Neuronal stem cell (in vitro differentiated cells): ENCODE measurements around the gene DUOX1.

Experiments
- DNase-seq: peaks from one replicate; pipeline ENCODE4 v3.0.0-alpha.2; 2013; ENCODE audit warnings: low spot score
- H2AFZ ChIP-seq: one replicate; pipeline ENCODE4 v1.6.1; 2013; ENCODE audit warnings: mild to moderate bottlenecking, low read length, inconsistent platforms
- H2AK5ac ChIP-seq: 2 replicates; pipeline ENCODE4 v1.6.1; 2013; ENCODE audit warnings: low read depth, mild to moderate bottlenecking, inconsistent platforms, low read length, moderate library complexity, mixed read lengths
- H2BK120ac ChIP-seq: 2 replicates; pipeline ENCODE4 v1.6.1; 2013; ENCODE audit warnings: low read depth, mild to moderate bottlenecking, inconsistent platforms, low read length, moderate library complexity, mixed read lengths
- H2BK12ac ChIP-seq: one replicate; pipeline ENCODE4 v1.6.1; 2013; ENCODE audit warnings: low read length, inconsistent platforms
- H2BK15ac ChIP-seq: 2 replicates; pipeline ENCODE4 v1.6.1; 2013; ENCODE audit warnings: mild to moderate bottlenecking, low read length, inconsistent platforms, mixed read lengths
- H2BK5ac ChIP-seq: one replicate; pipeline ENCODE4 v1.6.1; 2013; ENCODE audit warnings: inconsistent platforms, mild to moderate bottlenecking, low read length, moderate library complexity
- H3K14ac ChIP-seq: one replicate; pipeline ENCODE4 v1.6.1; 2013; ENCODE audit warnings: low read length, inconsistent platforms
- H3K18ac ChIP-seq: 2 replicates; pipeline ENCODE4 v1.6.1; 2013; ENCODE audit warnings: low read length, inconsistent platforms
- H3K23ac ChIP-seq: 2 replicates; pipeline ENCODE4 v1.6.1; 2013; ENCODE audit warnings: low read depth, mild to moderate bottlenecking, mixed read lengths, low read length, inconsistent platforms; ENCODE audit not compliant: poor library complexity
- H3K27ac ChIP-seq: replicated peaks from 3 replicates; pipeline ENCODE4 v1.5.1; 2013; ENCODE audit warnings: low read length, inconsistent platforms
- H3K27me3 ChIP-seq, 3 experiments: 2 replicates each; pipeline ENCODE4 v1.6.1; 2013; ENCODE audit warnings: low read length in 3 of 3, mild to moderate bottlenecking in 2 of 3, inconsistent platforms in 1 of 3, low read depth in 1 of 3, mixed read lengths in 1 of 3, moderate library complexity in 1 of 3; ENCODE audit not compliant: control insufficient read depth in 3 of 3, insufficient read depth in 3 of 3
- H3K36me3 ChIP-seq, 2 donors: replicated peaks in 1 of 2; 2 replicates each; pipeline ENCODE4 v1.6.1; 2013; ENCODE audit warnings: low read length in 2 of 2; ENCODE audit not compliant: control insufficient read depth in 2 of 2, insufficient read depth in 2 of 2
- H3K4ac ChIP-seq: 2 replicates; pipeline ENCODE4 v1.6.1; 2013; ENCODE audit warnings: inconsistent platforms, mild to moderate bottlenecking, low read length, moderate library complexity
- H3K4me1 ChIP-seq, 2 donors: 1 replicate in 1 of 2; 2 replicates in 1 of 2; pipeline ENCODE4 v1.6.1; 2013; ENCODE audit warnings: low read length in 2 of 2, low read depth in 1 of 2; ENCODE audit not compliant: control insufficient read depth in 2 of 2, insufficient read depth in 1 of 2
- H3K4me2 ChIP-seq: one replicate; pipeline ENCODE4 v1.6.1; 2013; ENCODE audit warnings: mild to moderate bottlenecking, low read length, inconsistent platforms; ENCODE audit not compliant: insufficient read depth, poor library complexity, severe bottlenecking
- H3K4me3 ChIP-seq, 2 donors: 2 replicates each; pipeline ENCODE4 v1.5.1; 2013; ENCODE audit warnings: low read length in 2 of 2, mild to moderate bottlenecking in 2 of 2, inconsistent platforms in 1 of 2, moderate library complexity in 1 of 2
- H3K79me1 ChIP-seq: one replicate; pipeline ENCODE4 v1.6.1; 2013; ENCODE audit warnings: low read depth, mild to moderate bottlenecking, inconsistent platforms, low read length, moderate library complexity
- H3K9ac ChIP-seq: one replicate; pipeline ENCODE4 v1.6.1; 2013; ENCODE audit warnings: mild to moderate bottlenecking, low read depth, low read length, inconsistent platforms; ENCODE audit not compliant: poor library complexity
- H3K9me3 ChIP-seq, 2 donors: replicated peaks in 1 of 2; 2 replicates each; pipeline versions ENCODE3 to v1.6.1; 2013; ENCODE audit warnings: low read length in 2 of 2, mild to moderate bottlenecking in 2 of 2, inconsistent platforms in 1 of 2, low read depth in 1 of 2, mixed read lengths in 1 of 2, moderate library complexity in 1 of 2; ENCODE audit not compliant: control insufficient read depth in 2 of 2, insufficient read depth in 1 of 2
- H4K8ac ChIP-seq: one replicate; pipeline ENCODE4 v1.6.1; 2013; ENCODE audit warnings: low read depth, mild to moderate bottlenecking, inconsistent platforms, low read length, moderate library complexity
- H4K91ac ChIP-seq: one replicate; pipeline ENCODE4 v1.6.1; 2013; ENCODE audit warnings: low read length, low read depth, mild to moderate bottlenecking, inconsistent platforms; ENCODE audit not compliant: poor library complexity
- WGBS, 2 donors: extraction: QIAGEN DNeasy Blood & Tissue Kit; methylation state at CpG; one replicate each; pipeline ENCODE4 v1.1.7; 2013; ENCODE audit warnings: missing lambda C conversion rate in 2 of 2, mixed read lengths in 1 of 2; ENCODE audit not compliant: insufficient read length in 2 of 2, insufficient replicate concordance in 1 of 2; ENCODE audit errors: extremely low coverage in 2 of 2; 5-methylcytosine and 5-hydroxymethylcytosine counted together

The DUOX1 gene

GRCh38 chr15:45174577-45174976 is 44.8 kb downstream of the DUOX1 start:
- Histone ChIP-seq H3K27ac (no peak overlapping the region), H3K4ac (no peak overlapping the region), H2BK12ac (no peak overlapping the region), H3K36me3 (peaks cover 27 to 89% of the 10 kb centered on the region in 2 donors), H2BK5ac (no peak overlapping the region), H4K8ac (no peak overlapping the region), H3K9me3 (no peaks in the 10 kb centered on the region), H3K4me1 (no peaks in the 10 kb centered on the region), H2AK5ac (no peak overlapping the region), H4K91ac (no peak overlapping the region), H3K79me1 (peaks cover 4% of the 10 kb centered on the region), H3K27me3 (no peaks in the 10 kb centered on the region), H2AFZ (no peak overlapping the region), H3K9ac (no peak overlapping the region), H2BK15ac (no peak overlapping the region), H3K4me2 (no peak overlapping the region), H3K18ac (no peak overlapping the region), H3K14ac (no peak overlapping the region), H3K23ac (no peak overlapping the region), H2BK120ac (no peak overlapping the region), H3K4me3 (no peak overlapping the region)
- no CpG with 5 or more reads among the region's 2 CpGs for WGBS, 2 donors
- no peak for DNase-seq

- Histone ChIP-seq H3K23ac (no peak overlapping the region), H3K27me3 (no peaks in the 10 kb centered on the region), H3K9me3 (peaks cover 0 to 9% of the 10 kb centered on the region in 2 donors), H2BK15ac (no peak overlapping the region), H4K8ac (no peak overlapping the region), H2AK5ac (no peak overlapping the region), H3K79me1 (peaks cover 16% of the 10 kb centered on the region), H3K36me3 (peaks cover 15 to 90% of the 10 kb centered on the region in 2 donors), H3K4me1 (peaks cover 0 to 1% of the 10 kb centered on the region in 2 donors), H3K27ac (no peak overlapping the region), H2BK12ac (no peak overlapping the region), H3K4ac (no peak overlapping the region), H3K18ac (no peak overlapping the region), H2AFZ (no peak overlapping the region), H3K9ac (no peak overlapping the region), H4K91ac (no peak overlapping the region), H3K4me2 (no peak overlapping the region), H3K14ac (no peak overlapping the region), H3K4me3 (no peak overlapping the region), H2BK120ac (no peak overlapping the region), H2BK5ac (no peak overlapping the region)
- no CpG with 5 or more reads among the region's 3 CpGs for WGBS, 2 donors
- no peak for DNase-seq
These were observed 47.5 kb downstream of the DUOX1 start for GRCh38 chr15:45177285-45177684.

DNA sequence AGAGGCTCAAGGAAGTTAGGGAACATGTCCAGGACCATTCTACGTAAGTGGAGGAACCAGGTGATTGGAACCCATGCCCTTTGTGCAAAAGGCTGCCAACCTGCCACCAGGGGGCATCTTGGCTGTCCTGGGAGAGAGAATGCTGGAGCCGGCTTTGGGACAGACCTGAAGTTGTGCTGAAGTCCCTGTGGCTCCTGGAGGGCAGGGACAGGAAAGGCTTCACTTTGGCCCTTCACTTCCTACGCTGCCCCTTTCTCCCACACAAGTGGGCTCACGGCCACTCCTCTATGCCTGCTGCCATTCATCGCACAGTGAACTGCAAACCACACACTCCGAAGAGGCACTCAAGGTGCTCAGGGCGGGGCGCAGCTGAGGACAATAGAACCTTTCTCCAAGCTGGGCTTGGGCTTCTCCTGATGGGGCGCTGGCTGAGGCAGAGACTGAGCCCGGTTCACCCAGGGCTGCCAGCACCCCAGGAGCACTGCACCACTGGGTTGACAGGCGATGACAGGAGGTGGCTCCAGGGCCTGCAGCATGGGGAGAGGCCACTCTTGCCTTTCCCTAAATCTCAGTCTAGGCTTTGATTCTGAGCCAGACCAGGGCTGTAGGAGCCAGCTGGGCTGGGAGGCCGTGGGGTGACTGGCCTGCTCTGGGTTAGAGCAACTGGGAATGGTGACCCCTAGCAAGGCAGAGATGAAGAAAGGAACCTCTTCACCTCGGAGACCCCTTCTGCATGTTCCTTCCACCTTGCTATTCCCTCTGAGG is 49.6 kb downstream of the DUOX1 start:
- H2BK5ac ChIP-seq = no peak overlapping the region
- no peak for DNase-seq

DNA sequence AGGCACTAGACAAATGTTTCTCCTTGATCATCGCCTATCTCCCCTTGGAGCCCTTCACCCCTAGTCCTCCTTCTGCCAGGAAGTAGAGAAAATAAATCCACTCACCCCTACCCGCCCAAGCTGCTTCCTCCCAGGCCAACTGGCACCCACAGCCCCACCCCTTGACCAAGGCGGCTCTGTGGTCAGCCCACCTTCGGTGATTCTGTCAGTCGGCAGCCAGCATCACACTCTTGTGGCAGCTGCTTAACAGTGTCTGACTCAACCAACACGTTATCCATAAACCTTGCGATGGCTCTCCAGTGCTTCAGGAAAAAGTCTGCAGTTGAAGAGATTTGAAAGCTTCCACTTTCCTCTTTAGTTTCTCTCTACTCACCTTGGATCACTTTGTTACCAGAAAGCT is 50.4 kb downstream of the DUOX1 start:
- H3K4me1 ChIP-seq = peaks cover 0 to 20% of the 10 kb centered on the region in 2 donors
- H2BK5ac ChIP-seq = no peak overlapping the region
- no peak overlapping the region for H4K8ac ChIP-seq
- no peak overlapping the region for H2AFZ ChIP-seq
- H2BK12ac ChIP-seq = no peak overlapping the region
- DNase-seq = no peak
- H3K4me3 ChIP-seq = no peak overlapping the region
- no peak overlapping the region for H2AK5ac ChIP-seq
- WGBS, 2 donors = no CpG with 5 or more reads among the region's 7 CpGs
- H2BK15ac ChIP-seq = no peak overlapping the region
- peaks cover 0 to 9% of the 10 kb centered on the region in 2 donors for H3K9me3 ChIP-seq
- no peak overlapping the region for H3K27ac ChIP-seq
- H2BK120ac ChIP-seq = no peak overlapping the region
- H4K91ac ChIP-seq = no peak overlapping the region
- peaks cover 22% of the 10 kb centered on the region for H3K79me1 ChIP-seq
- no peak overlapping the region for H3K14ac ChIP-seq
- H3K27me3 ChIP-seq = no peaks in the 10 kb centered on the region
- no peak overlapping the region for H3K23ac ChIP-seq
- H3K4ac ChIP-seq = no peak overlapping the region
- H3K9ac ChIP-seq = no peak overlapping the region
- no peak overlapping the region for H3K18ac ChIP-seq
- H3K36me3 ChIP-seq = peaks cover 7 to 82% of the 10 kb centered on the region in 2 donors
- no peak overlapping the region for H3K4me2 ChIP-seq

More for the DNA sequence above, 49.6 kb downstream of the DUOX1 start:
- Histone ChIP-seq H3K79me1 (peaks cover 20% of the 10 kb centered on the region), H2BK12ac (no peak overlapping the region), H3K23ac (peak overlapping the region; percentile 70), H3K14ac (peak overlapping the region; percentile 25), H3K27ac (no peak overlapping the region), H4K8ac (no peak overlapping the region), H2BK15ac (no peak overlapping the region), H3K9ac (no peak overlapping the region), H2AK5ac (no peak overlapping the region), H3K9me3 (peaks cover 0 to 9% of the 10 kb centered on the region in 2 donors), H3K4me1 (peaks cover 0 to 13% of the 10 kb centered on the region in 2 donors), H2AFZ (no peak overlapping the region), H3K4me3 (no peak overlapping the region), H4K91ac (no peak overlapping the region), H3K18ac (peak overlapping the region; percentile 17), H3K4ac (no peak overlapping the region), H3K36me3 (peaks cover 9 to 89% of the 10 kb centered on the region in 2 donors), H3K4me2 (no peak overlapping the region), H3K27me3 (no peaks in the 10 kb centered on the region), H2BK120ac (no peak overlapping the region)
- WGBS, 2 donors = no CpG with 5 or more reads among the region's 13 CpGs
